HepG2 (cell line): ENCODE data around the gene GCN1. TPM values are rescaled to one million over a fixed set of nuclear protein-coding genes. Genes with fewer than 3 reads are reported as not detected.
A peak's percentile ranks its signal among the peaks of the same experiment; 100 is the strongest.

Experiments
- ATAC-seq: fragments of 200-7000 bp; cut with Tn5 transposase; 3 replicates; pipeline ENCODE4 v1.9.1; 2020; ENCODE audit warnings: mild to moderate bottlenecking, moderate library complexity
- BruUV-seq: library from RNA; stranded (reverse); fragments of 400-500 nt; replicated peaks from 2 replicates; lab custom pipeline; 2021; lab: Mats Ljungman, UMichigan
- CTCF ChIA-PET: fragments of 300-600 bp; formaldehyde crosslinking; extraction: SDS; loops from one replicate; lab custom pipeline; 2021; ENCODE audit warnings: low total read pairs, inconsistent platforms, low intra/inter-chr PET ratio; lab: Yijun Ruan, JAX
- POLR2A ChIA-PET: fragments of 350-600 bp; sonication (Branson Sonifier 250); formaldehyde crosslinking; loops from one replicate; lab custom pipeline; 2020; ENCODE audit warnings: antibody characterized with exemption, inconsistent platforms; lab: Yijun Ruan, JAX
- DNase-seq: peaks from one replicate; pipeline ENCODE4 v3.0.0-alpha.2; 2015; ENCODE audit warnings: low spot score
- FAIRE-seq: peaks from 3 replicates; lab custom pipeline; 2011; peaks lifted over from hg19 to GRCh38; lab: Jason Lieb, UNC
- H2AFZ ChIP-seq: one replicate; pipeline ENCODE4 v1.6.1; 2011; ENCODE audit warnings: low read length, inconsistent platforms
- H3K27ac ChIP-seq: fragments of 300-600 bp; 3 replicates; pipeline ENCODE4 v1.8.0; 2011; ENCODE audit warnings: mixed run types, mild to moderate bottlenecking, mixed read lengths, low read length, inconsistent platforms; ENCODE audit not compliant: insufficient read depth; ENCODE audit errors: extremely low read length
- H3K27me3 ChIP-seq, 2 experiments: fragments of 200-600 bp in 1 of 2; 2 replicates in 1 of 2; 3 replicates in 1 of 2; pipeline versions ENCODE4 v1.6.0 to v1.8.0; 2011; ENCODE audit warnings: low read length in 2 of 2, mild to moderate bottlenecking in 2 of 2, moderate library complexity in 2 of 2, inconsistent platforms in 1 of 2; ENCODE audit not compliant: insufficient read depth in 2 of 2, control insufficient read depth in 1 of 2
- H3K36me3 ChIP-seq, 2 experiments: fragments of 200-600 bp in 1 of 2; replicated peaks in 1 of 2; 2 replicates in 1 of 2; 3 replicates in 1 of 2; pipeline versions ENCODE4 v1.5.1 to v1.8.0; 2011; ENCODE audit warnings: low read length in 2 of 2, inconsistent platforms in 1 of 2; ENCODE audit not compliant: insufficient read depth in 2 of 2, control insufficient read depth in 1 of 2
- H3K4me1 ChIP-seq: 2 replicates; pipeline ENCODE4 v1.5.1; 2012; ENCODE audit warnings: low read length, inconsistent platforms; ENCODE audit not compliant: insufficient read depth
- H3K4me2 ChIP-seq: 2 replicates; pipeline ENCODE4 v1.6.0; 2011; ENCODE audit warnings: low read depth, low read length, inconsistent platforms
- H3K4me3 ChIP-seq, 3 experiments: fragments of 200-600 bp in 1 of 3; sonication (generic), shearing (Covaris generic) in 1 of 3; replicated peaks in 1 of 3; 2 replicates each; pipeline ENCODE4 v1.5.1; 2011 to 2016; ENCODE audit warnings: low read length in 3 of 3, inconsistent platforms in 2 of 3, low read depth in 2 of 3, mild to moderate bottlenecking in 2 of 3, control low read depth in 1 of 3, mixed read lengths in 1 of 3; ENCODE audit not compliant: insufficient read depth in 1 of 3
- H3K79me2 ChIP-seq: one replicate; pipeline ENCODE4 v1.6.1; 2011; ENCODE audit warnings: low read length, inconsistent platforms; ENCODE audit not compliant: insufficient read depth
- H3K9ac ChIP-seq: 2 replicates; pipeline ENCODE4 v1.6.0; 2011; ENCODE audit warnings: mild to moderate bottlenecking, low read depth, low read length, inconsistent platforms; ENCODE audit not compliant: insufficient read depth
- H3K9me3 ChIP-seq: 2 replicates; pipeline ENCODE4 v1.5.1; 2012; ENCODE audit warnings: mild to moderate bottlenecking, low read length
- H4K20me1 ChIP-seq: 2 replicates; pipeline ENCODE4 v1.6.0; 2011; ENCODE audit warnings: inconsistent platforms, mild to moderate bottlenecking, low read length, moderate library complexity; ENCODE audit not compliant: insufficient read depth
- PHF5A ChIP-seq: IDR thresholded peaks from one replicate; pipeline ENCODE4 v1.6.1; 2018; ENCODE audit warnings: low read depth, missing genetic modification reagents; ENCODE audit not compliant: unreplicated experiment
- SP1 ChIP-seq, 2 experiments: fragments of 450-650 bp in 1 of 2; sonication (generic) in 1 of 2; formaldehyde crosslinking in 1 of 2; IDR thresholded peaks; 2 replicates each; pipeline versions ENCODE4 v1.4.0 to v1.6.1; 2016 to 2020; ENCODE audit warnings: missing genetic modification reagents in 1 of 2
- ZMYM3 ChIP-seq: sonication (generic); formaldehyde crosslinking; IDR thresholded peaks from 2 replicates; pipeline ENCODE4 v1.5.1; 2020; ENCODE audit warnings: mild to moderate bottlenecking, missing genetic modification reagents
- ZNF335 ChIP-seq: sonication (generic); formaldehyde crosslinking; IDR thresholded peaks from 2 replicates; pipeline ENCODE4 v1.4.0; 2020; ENCODE audit warnings: missing genetic modification reagents
- ZNF354B ChIP-seq: sonication (generic); formaldehyde crosslinking; IDR thresholded peaks from 2 replicates; pipeline ENCODE4 v1.8.0; 2022; ENCODE audit warnings: mild to moderate bottlenecking, missing genetic modification reagents
- ZNF781 ChIP-seq: sonication (generic); formaldehyde crosslinking; IDR thresholded peaks from 2 replicates; pipeline ENCODE4 v1.5.1; 2020; ENCODE audit warnings: borderline replicate concordance, mild to moderate bottlenecking, missing genetic modification reagents; ENCODE audit errors: not compliant biosample characterization
- ZNF816 ChIP-seq: sonication (generic); formaldehyde crosslinking; IDR thresholded peaks from 2 replicates; pipeline ENCODE4 v1.8.0; 2022; ENCODE audit warnings: missing genetic modification reagents, mild to moderate bottlenecking, borderline replicate concordance
- ZSCAN22 ChIP-seq: sonication (generic); formaldehyde crosslinking; IDR thresholded peaks from 2 replicates; pipeline ENCODE4 v1.4.0; 2020; ENCODE audit warnings: mild to moderate bottlenecking, missing genetic modification reagents
- WGBS: methylation state at CpG from one replicate; pipeline ENCODE4 v1.1.6; 2017; ENCODE audit warnings: low lambda C conversion rate; 5-methylcytosine and 5-hydroxymethylcytosine counted together
- in situ Hi-C: cut with HindIII; loops from 2 replicates; pipeline ENCODE4 v1.10.0; 2017; ENCODE audit warnings: low pct_unique_long_range_greater_than_20kb; ENCODE audit not compliant: extremely low pct_ligation_motif_present
- intact Hi-C: fragments of 100-400 bp; cut with micrococcal nuclease; formaldehyde crosslinking; loops from one replicate; pipeline ENCODE4 v1.10.0; 2022; ENCODE audit not compliant: unreplicated experiment
- polyA plus RNA-seq, 8 experiments: library from polyadenylated mRNA; depleted of rRNA in 3 of 8; stranded (reverse) in 7 of 8; unstranded in 1 of 8; fragments of >200 nt; fragmentation: Illumina TruSeq in 4 of 8; extraction: Trizol in 4 of 8; gene quantifications; 2 replicates each; pipeline versions ENCODE4 v1.2.1 to v1.2.3, GENCODE V29; 2011 to 2016; ENCODE audit warnings: low read depth in 4 of 8, missing spikeins in 1 of 8, mixed read lengths in 1 of 8; ENCODE audit not compliant: insufficient read depth in 1 of 8
- total RNA-seq, 5 experiments: library from RNA; depleted of rRNA; stranded (reverse); fragments of >200 nt; fragmentation: Illumina TruSeq; extraction: Trizol; gene quantifications; 2 replicates each; pipeline ENCODE4 v1.2.3, GENCODE V29; 2016; ENCODE audit warnings: low read depth in 1 of 5
- TF ChIP-seq, protein P1 (sequence below), 2 experiments: sonication (generic) in 1 of 2; formaldehyde crosslinking in 1 of 2; IDR thresholded peaks; 2 replicates each; pipeline versions ENCODE4 v1.6.1 to v1.9.0; 2014 to 2022; ENCODE audit warnings: antibody characterized with exemption in 1 of 2, borderline replicate concordance in 1 of 2, inconsistent platforms in 1 of 2, low read depth in 1 of 2, missing genetic modification reagents in 1 of 2
- TF ChIP-seq, protein P2 (sequence below): sonication (generic); formaldehyde crosslinking; IDR thresholded peaks from 2 replicates; pipeline ENCODE4 v1.8.0; 2022; ENCODE audit warnings: mild to moderate bottlenecking, missing genetic modification reagents, borderline replicate concordance

GCN1 gene
- total and polyA plus RNA-seq, 2 of the 13 experiments (the other 11 are each of a cell fraction or from before 2014, with no cell fraction given), result 58.2 to 83.0 TPM

DNA sequence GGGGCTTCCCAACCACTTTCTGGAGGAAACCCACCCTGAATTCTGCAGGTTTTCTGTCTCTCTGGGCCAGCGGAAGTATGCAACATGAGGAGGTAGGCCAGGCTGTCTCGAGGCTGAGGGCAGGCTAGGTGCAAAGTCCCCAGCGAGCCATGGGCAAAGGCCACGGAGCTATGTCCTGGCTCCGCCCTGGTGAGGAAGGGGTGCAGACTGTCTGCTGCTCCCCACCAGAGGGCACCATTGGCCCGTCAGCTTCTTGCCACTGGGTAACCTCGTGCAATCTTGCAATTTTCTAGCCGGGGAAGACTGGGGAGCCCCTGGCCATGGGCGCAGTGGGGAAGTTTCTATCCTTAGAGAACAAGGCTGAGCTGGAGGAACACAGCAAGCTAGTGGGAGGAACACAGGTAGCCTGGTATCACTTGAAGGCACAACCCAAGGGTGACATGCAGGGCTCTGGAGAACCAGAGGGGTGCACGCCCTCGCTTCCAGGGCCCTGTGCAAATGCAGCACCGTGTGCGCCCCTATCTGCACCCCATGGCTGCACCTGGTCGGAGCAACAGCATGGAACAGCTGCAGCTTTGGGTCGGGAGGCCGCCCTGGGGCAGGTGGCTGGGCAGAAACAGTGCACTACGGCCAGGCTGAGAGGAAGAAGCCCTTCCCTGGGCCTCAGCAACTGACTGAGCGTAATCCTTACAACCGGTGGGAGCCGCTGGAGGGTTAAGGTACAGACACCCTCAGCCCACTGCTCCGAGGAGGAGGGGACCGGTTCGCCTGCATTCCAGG, 34.0 kb upstream of the GCN1 start (continued):
- no peak for TF ChIP-seq SP1 (IDR thresholded peaks at IDR 0.05)
- peak; percentile 74 for TF ChIP-seq SP1 (CRISPR knock-in tag; IDR thresholded peaks at IDR 0.05)

DNA sequence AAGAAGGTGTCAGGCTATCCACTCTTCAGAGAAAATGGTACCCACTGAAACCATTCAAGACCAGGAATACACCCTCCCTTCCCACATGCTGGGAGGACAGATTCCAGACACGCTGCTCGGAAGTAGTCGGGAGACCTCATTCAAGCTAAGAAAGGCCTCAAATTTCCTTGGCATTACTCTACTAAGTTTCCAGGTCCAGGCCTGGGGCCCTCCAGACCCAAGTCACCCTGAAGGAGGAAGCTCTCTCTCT, 33.5 kb upstream of the GCN1 start:
- peak overlapping the region; percentile 41 to 70 (median 50) for H3K4me3 ChIP-seq
- H3K4me2 ChIP-seq, result peak overlapping the region; percentile 97
- WGBS, result 0% methylated on average over 3 of the region's 3 CpGs
- H3K79me2 ChIP-seq, result peaks cover 7% of the 10 kb centered on the region
- H3K36me3 ChIP-seq, result peaks cover 2 to 12% of the 10 kb centered on the region in 2 experiments; a peak in 3 of 5 replicates
- ChIA-PET CTCF (interaction anchor here (3.3 kb wide), 1 partner anchor 38 kb away, joined by 51 read pairs; the partner anchor contains the start of gene PXN), POLR2A (interaction anchor here (0.7 to 8.7 kb wide), 24 partner anchors 8 to 753 kb away, joined by 3 to 461 read pairs (median 9); partner anchors contain the start of genes DYNLL1, PLA2G1B, POP5 and PXN)
- no peak overlapping the region for H2AFZ ChIP-seq
- in situ Hi-C loops, result no loop called here
- intact Hi-C loops, result loop anchor here (1.0 kb wide), 2 partner anchors 37 to 63 kb away; partner anchors contain the start of genes PXN and RNU4-2
- no peaks in the 10 kb centered on the region for H4K20me1 ChIP-seq
- ATAC-seq (no peak), FAIRE-seq (no peak), DNase-seq (no peak)
- no peaks in the 10 kb centered on the region for H3K27me3 ChIP-seq
- no peaks in the 10 kb centered on the region for H3K9me3 ChIP-seq
- H3K27ac ChIP-seq, result peak overlapping the region; percentile 100
- H3K9ac ChIP-seq, result peak overlapping the region; percentile 84
- BruUV-seq, result no TSS peak
- peaks cover 87% of the 10 kb centered on the region for H3K4me1 ChIP-seq
- TF ChIP-seq, protein P1, sequence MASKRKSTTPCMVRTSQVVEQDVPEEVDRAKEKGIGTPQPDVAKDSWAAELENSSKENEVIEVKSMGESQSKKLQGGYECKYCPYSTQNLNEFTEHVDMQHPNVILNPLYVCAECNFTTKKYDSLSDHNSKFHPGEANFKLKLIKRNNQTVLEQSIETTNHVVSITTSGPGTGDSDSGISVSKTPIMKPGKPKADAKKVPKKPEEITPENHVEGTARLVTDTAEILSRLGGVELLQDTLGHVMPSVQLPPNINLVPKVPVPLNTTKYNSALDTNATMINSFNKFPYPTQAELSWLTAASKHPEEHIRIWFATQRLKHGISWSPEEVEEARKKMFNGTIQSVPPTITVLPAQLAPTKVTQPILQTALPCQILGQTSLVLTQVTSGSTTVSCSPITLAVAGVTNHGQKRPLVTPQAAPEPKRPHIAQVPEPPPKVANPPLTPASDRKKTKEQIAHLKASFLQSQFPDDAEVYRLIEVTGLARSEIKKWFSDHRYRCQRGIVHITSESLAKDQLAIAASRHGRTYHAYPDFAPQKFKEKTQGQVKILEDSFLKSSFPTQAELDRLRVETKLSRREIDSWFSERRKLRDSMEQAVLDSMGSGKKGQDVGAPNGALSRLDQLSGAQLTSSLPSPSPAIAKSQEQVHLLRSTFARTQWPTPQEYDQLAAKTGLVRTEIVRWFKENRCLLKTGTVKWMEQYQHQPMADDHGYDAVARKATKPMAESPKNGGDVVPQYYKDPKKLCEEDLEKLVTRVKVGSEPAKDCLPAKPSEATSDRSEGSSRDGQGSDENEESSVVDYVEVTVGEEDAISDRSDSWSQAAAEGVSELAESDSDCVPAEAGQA (IDR thresholded peaks at IDR 0.05; ENCODE audit: low read depth), result no peak
- TF ChIP-seq, protein P1 (CRISPR knock-in tag; IDR thresholded peaks at IDR 0.05; ENCODE audit: borderline replicate concordance), result no peak
- TF ChIP-seq ZMYM3 (no peak), ZNF354B (CRISPR knock-in tag) (no peak), ZSCAN22 (CRISPR knock-in tag) (no peak), PHF5A (CRISPR knock-in tag) (no peak), ZNF781 (CRISPR knock-in tag) (peak; percentile 87), ZNF335 (no peak), ZNF816 (no peak)
- TF ChIP-seq, protein P2, sequence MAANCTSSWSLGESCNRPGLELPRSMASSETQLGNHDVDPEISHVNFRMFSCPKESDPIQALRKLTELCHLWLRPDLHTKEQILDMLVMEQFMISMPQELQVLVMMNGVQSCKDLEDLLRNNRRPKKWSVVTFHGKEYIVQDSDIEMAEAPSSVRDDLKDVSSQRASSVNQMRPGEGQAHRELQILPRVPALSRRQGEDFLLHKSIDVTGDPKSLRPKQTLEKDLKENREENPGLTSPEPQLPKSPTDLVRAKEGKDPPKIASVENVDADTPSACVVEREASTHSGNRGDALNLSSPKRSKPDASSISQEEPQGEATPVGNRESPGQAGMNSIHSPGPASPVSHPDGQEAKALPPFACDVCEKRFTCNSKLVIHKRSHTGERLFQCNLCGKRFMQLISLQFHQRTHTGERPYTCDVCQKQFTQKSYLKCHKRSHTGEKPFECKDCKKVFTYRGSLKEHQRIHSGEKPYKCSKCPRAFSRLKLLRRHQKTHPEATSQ, result no peak
